Stimulated activated CD4-positive, alpha-beta T cell treated with anti-CD3 and anti-CD28 coated beads, Interleukin-2, amount 100 ng/mL, for 48 hours (primary cell): Measurements from ENCODE around the gene EEF2.
"Not testable (repeated sequence)": the region's sequence is repeated elsewhere in the genome, so short reads cannot be mapped to it uniquely, and the experiment has no call there.

Experiments
- DNase-seq, 2 donors: peaks; one replicate each; pipeline ENCODE4 v3.0.0-alpha.2; 2020

EEF2 gene

DNA sequence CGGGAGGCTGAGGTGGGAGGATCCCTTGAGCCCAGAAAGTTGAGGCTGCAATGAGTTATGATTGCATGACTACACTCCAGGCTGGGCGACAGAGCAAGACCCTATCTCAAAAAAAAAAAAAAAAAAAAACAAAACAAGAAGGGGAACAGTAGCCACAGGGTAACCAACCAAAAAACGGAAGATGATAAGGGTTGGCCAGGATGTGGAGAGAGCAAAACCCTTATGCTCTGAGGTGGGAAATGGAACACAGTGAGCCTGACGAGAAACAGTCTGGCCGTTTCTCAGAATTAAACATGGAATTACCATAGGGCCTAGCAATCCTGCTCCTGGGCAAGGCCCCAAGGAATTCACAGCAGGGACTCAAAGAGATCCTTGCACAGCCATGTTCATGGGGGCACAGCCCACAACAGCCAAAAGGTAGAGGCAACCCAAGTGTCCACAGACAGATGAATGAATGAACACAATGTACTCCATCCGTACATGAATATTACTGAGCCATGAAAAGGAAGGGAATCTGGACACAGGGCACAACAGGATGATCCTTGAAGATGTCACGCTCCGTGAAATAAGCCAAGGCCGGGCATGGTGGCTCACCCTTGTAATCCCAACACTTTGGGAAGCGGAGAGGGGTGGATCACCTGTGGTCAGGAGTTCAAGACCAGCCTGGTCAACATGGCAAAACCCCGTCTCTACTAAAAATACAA lies 41.1 kb downstream of the EEF2 start:
- DNase-seq, result no peak

DNA sequence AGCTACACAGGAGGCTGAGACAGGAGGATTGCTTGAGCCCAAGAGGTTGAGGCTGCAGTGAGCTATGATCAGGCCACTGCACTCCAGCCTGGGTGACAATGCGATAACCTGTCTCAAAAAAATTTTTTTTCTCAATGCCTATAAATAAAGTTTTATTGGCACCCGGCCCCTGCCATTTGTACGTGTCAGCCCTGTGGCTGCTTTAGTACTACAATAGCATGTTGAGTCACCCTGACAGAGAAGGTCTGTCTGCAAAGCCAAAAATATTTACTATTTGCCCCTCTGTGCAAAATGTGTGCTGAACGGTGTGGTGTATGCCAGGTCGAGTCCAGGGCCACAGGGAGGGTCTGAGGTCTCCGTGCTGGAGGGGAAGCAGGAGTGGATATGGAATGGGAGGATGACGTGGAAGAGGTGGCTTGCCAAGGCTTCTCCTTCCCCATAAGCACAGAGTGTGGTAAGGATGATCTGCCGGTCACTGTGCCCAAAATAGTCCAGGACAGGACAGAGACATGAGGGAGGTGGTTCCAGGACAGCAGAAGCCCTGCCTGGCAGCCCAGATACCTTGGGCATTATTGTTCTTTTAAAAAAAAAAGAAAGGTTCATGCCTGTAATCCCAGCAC lies 42.4 kb downstream of the EEF2 start:
- DNase-seq, result no peak

DNA sequence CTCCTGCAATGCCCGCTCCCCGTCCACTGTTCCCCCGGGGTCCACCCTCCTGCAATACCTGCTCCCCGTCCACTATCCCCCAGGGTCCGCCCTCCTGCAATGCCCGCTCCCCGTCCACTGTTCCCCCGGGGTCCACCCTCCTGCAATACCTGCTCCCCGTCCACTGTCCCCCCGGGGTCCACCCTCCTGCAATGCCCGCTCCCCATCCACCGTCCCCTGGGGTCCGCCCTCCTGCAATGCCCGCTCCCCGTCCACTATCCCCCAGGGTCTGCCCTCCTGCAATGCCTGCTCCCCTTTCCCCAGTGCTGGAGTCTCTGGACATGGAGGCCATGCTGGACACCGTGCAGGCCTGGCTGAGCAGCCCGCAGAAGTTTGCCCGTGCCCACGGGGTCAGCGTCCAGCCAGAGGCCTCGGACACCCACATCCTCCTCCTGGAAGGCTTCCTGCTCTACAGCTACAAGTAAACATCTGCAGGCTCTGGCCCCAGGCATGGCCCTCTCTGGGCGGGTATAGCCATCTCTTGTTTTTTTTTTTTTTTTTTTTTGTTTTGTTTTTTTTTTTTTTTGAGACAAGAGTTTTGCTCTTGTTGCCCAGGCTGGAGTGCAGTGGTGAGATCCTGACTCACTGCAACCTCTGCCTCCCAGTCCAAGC lies 46.8 kb downstream of the EEF2 start:
- DNase-seq, result not testable (repeated sequence)

DNA sequence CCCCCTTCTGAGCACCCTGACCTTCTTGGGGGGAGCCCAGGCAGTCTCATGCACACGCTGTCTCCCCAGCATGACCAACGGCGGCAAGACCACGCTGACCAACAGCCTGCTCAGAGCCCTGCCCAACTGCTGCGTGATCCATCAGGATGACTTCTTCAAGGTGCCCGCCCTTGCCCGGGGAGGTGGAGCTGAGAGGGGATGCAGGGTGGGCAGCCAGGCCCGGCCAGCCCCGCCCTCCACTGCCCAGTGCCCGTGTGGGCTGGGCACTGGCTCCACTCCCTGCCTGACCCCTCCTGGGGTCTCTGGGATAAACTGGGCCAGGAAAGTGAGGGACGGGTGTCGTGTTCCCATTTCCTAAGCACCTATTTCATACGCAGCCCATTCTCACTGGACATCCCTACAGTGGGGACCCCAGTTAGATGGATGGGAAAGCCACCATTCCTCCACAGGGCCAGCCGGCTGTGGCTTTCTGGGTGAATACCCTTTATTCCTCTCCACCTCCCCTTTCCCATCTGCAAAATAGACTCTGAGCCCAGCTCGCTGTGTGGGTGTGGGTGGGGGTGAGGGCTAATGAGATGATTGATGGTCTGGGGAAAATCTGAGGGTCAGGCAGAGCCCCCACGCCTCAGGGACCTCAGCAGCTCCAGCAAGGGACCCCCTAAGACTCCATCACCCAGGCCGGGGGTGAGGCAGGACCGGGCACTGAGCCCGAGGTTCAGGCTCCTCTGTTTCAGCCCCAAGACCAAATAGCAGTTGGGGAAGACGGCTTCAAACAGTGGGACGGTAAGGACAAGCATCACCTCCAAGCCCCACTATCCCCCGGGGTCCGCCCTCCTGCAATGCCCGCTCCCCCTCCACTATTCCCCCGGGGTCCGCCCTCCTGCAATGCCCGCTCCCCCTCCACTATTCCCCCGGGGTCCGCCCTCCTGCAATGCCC lies 48.5 kb downstream of the EEF2 start:
- no peak for DNase-seq

DNA sequence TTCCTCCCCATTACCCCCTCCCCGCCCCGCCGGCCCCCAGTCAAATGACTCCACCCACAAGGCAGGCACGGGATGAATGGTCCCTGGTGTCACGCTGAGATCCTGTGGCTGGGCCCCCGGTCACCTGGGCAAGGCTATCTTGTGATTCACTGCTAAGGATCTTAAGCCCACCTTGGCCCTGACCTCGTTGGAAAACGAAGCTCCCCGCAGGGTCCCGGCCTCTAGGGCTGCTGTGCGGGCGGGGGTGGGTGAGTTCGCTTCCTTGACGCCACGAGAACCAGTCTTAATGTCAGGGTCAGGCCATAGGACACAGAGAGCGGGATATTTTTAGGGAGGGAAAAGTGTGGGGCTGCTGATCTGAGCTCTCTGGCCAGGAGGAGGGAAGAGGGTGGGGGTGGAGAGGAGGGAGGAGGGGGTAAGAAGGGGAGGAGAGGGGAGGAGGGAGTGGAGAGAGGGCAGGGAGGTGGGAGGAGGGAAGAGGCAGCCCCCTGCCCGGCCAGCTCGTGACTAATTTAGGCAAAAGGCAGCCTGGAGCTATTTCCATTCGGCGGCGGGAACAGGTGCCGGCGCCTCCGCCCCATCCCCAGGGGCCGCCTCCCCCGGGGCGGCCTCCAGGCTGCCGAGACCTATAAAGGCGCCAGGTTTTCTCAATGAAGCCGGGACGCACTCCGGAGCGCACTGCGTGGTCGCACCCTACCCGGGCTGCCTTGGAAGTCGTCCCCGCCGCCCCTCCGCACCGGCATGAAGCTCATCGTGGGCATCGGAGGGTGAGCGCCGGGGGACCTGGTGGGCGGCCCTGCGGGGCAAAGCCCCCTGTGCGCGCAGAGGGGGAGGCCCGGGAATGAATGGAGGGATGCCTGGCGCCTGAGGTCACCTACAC lies 52.1 kb downstream of the EEF2 start, which contains the start of gene NMRK2:
TSS of gene NMRK2 (plus strand) at position 139 of the 880 bp plus-strand sequence. CDS start at position 742, 603 bp downstream.
- no peak for DNase-seq

DNA sequence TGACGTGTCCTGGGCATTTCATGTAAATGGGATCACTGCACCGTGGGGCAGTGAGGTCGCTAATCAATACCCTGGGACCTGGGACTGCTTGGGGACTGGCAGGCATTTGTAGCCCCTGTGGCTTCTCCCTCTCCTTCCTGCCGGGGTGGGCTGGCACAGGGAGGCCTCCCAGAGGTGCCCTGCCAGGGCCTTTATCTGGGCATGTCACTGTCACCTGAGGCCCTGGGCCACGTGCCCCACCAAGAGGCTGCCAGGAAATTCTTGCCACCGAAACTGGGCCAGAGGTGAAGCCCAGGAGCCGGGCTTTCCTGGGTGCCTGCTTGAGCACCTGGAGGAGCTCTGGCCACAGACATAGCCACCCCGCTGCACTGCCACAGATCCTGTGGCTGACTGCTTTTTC lies 54.2 kb downstream of the EEF2 start:
- DNase-seq, result no peak
